Measurements from ENCODE around the gene GLUL.

Gene GLUL

DNA sequence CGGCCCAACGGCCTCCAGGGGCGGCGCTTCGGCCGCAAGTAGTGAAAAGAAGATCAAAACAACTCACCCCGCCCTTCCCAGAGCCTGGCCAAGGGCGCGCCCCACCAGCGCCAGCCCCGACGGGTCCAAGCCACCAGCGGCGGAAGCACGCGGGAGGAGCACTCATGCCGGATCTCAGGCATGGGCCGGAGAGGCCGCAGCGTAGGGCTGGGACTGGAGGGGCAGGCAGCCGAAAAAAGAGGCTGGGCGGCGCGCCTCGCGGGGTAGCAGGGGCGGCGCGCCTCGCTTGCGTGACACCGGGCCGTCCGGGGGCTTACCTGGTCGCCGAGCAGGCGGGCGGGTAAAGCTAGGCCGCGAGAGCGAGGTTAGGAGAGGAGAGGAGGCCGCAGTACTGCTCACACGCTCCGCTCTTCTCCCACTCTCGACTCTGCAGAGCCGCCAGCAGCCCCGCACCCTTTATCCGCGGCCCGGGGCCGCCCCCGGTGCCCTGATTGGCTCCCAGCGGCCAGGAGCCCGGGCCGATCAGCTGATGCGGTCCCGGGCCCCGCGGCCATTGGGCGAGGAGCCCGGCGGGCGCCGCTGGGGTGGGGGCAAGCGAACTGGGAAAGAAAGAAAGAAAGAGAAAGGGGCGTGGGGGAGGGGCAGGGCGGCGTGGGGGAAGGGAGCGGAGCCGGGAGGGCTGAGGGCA lies at the start of gene GLUL:
GLUL (minus strand) TSS at position 429 of the 688 bp plus-strand sequence. CDS start 3,053 bp downstream, outside the sequence.
- TF ChIP-seq, protein P1, sequence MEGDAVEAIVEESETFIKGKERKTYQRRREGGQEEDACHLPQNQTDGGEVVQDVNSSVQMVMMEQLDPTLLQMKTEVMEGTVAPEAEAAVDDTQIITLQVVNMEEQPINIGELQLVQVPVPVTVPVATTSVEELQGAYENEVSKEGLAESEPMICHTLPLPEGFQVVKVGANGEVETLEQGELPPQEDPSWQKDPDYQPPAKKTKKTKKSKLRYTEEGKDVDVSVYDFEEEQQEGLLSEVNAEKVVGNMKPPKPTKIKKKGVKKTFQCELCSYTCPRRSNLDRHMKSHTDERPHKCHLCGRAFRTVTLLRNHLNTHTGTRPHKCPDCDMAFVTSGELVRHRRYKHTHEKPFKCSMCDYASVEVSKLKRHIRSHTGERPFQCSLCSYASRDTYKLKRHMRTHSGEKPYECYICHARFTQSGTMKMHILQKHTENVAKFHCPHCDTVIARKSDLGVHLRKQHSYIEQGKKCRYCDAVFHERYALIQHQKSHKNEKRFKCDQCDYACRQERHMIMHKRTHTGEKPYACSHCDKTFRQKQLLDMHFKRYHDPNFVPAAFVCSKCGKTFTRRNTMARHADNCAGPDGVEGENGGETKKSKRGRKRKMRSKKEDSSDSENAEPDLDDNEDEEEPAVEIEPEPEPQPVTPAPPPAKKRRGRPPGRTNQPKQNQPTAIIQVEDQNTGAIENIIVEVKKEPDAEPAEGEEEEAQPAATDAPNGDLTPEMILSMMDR (IDR thresholded peaks at IDR 0.05; ENCODE audit: borderline replicate concordance, insufficient read depth, low read depth, low read length), result 0 out of 2 replicates have a peak, but pooled peaks have one; percentile 28
- peak within 1 kb of the TSS; percentile 78 for H3K4me3 ChIP-seq (ENCODE audit: low read depth, low read length)

DNA sequence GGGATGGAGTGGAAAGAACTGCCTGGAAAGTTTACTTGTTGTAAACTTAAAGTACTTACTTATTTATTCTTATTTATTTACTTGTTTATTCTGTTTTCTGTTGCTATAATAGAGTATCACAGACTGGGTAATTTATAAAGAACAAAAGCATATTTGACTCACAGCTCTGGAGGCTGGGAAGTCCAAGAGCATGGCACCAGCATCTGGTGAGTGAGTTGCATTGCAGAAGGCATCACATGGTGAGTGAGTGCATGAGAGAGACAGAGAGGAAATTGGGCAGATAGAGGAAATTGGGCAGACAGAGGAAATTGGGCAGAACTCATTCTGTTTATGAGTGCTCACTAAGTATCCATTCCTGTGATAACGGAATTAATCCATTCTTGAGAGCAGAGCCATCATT lies 46.7 kb upstream of the GLUL start:
- TF ChIP-seq, protein P1 (IDR thresholded peaks at IDR 0.05; ENCODE audit: borderline replicate concordance, insufficient read depth, low read depth, low read length), result no peak
- H3K4me3 ChIP-seq (ENCODE audit: low read depth, low read length), result no peak overlapping the region

DNA sequence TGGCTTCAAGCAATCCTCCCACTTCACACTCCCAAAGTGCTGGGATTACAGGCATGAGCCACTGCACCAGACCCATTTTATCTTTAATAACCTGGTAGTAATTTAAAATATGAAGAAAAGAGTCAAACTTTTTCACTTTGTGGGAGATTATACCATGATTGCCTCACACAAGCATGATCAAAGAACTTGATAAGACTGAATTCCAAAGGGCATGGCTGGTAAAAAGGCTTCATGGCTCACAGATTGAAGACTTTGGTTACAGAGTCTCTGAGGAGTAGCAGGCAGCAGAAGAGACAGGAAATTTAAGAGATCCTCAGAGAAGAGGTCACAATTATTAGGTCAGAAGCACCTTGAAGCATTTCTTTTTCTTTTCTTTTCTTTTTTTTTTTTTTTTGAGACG lies 42.0 kb upstream of the GLUL start:
- TF ChIP-seq, protein P1 (IDR thresholded peaks at IDR 0.05; ENCODE audit: borderline replicate concordance, insufficient read depth, low read depth, low read length), result no peak
- no peak overlapping the region for H3K4me3 ChIP-seq (ENCODE audit: low read depth, low read length)

DNA sequence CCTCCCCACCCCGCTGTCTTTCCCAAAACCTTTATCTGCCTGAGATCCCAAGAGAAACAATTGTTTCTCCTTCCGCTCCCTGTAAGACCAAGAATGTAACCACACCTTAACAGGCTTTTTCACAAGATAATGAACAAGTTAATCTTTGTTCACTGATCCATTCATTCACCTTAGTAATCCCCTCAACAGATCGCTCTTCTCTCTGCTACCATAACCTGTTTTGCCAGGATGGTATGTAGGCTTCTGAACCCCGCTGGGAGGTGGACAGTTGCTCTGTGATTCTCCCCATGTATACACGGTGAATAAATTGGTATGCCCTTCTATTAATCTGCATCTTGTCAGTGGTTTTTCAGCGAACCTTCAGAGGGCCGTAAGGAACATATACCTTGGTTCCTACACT lies 39.7 kb upstream of the GLUL start:
- TF ChIP-seq, protein P1 (IDR thresholded peaks at IDR 0.05; ENCODE audit: borderline replicate concordance, insufficient read depth, low read depth, low read length), result no peak
- H3K4me3 ChIP-seq (ENCODE audit: low read depth, low read length), result no peak overlapping the region

DNA sequence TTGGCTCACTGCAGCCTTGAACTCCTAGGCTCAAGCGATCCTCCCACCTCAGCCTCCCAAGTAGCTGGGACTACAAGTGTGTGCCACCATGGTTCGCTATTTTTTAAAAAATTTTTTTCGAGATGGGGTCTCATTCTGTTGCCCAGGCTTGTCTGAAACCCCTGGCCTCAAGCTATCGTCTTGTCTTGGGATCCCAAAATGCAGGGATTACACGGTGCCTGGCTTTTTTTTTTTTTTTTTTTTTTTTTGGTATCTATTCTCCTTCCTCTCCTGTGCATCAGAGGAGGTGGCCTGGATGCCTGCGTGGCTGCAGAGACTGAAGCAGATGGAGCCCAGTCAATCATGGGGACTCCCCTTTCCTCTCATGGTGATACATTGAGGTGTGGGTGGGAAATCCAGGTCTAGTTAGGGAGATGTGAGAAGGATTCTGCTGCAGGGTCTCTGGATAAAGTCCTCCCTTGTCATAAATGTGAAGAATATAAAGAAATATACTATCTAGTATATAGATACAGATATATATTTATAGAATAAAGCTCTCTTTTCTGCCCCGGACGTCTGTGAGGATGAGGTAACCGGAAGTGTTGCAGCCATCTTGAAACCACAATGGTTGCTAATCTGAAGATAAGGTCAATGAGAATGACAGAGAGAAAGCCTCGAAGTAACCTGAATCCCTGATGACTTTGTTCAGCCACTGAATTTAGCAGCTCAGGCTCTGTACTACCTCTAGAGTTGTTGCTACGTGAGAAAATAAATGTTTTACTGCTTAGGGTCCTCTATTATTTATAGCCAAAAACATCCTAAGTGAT lies 38.9 kb upstream of the GLUL start:
- H3K4me3 ChIP-seq (ENCODE audit: low read depth, low read length), result no peak overlapping the region
- TF ChIP-seq, protein P1 (IDR thresholded peaks at IDR 0.05; ENCODE audit: borderline replicate concordance, insufficient read depth, low read depth, low read length), result no peak

DNA sequence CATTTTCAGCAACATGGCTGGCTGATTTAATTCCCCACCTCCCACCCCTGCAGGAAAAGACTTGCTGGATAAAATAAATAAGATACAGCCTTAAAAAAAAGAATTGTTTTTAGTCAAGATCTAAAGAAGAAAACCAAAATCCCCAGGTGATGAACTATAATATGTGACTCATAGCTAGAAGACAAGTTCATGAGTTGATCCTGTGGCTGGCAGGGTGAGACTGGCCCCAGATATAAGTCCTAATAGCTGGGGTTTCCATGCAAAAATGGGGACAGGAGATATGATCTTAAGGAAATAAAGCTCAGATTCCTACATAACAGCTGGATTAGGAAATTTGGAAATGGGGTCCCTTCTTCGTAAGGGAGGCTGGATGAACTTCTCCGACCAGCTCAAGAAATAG lies 36.5 kb upstream of the GLUL start:
- H3K4me3 ChIP-seq (ENCODE audit: low read depth, low read length), result no peak overlapping the region
- TF ChIP-seq, protein P1 (IDR thresholded peaks at IDR 0.05; ENCODE audit: borderline replicate concordance, insufficient read depth, low read depth, low read length), result no peak

Data from GM12875 (cell line).